Right renal cortex interstitium (tissue), 3 donors: ENCODE data around the gene STAMBPL1. TPM values are rescaled to one million over a fixed set of nuclear protein-coding genes. Genes with fewer than 3 reads are reported as not detected.
"Not testable (repeated sequence)": the region's sequence is repeated elsewhere in the genome, so short reads cannot be mapped to it uniquely, and the experiment has no call there.

Source experiments
- DNase-seq, 3 donors: peaks; one replicate each; pipeline ENCODE4 v3.0.0-alpha.2; 2013; ENCODE audit warnings: low read depth in 3 of 3, low spot score in 2 of 3
- polyA plus RNA-seq, 3 donors: library from polyadenylated mRNA; unstranded; fragments of 120-200 nt; gene quantifications; one replicate each; pipeline ENCODE4 v1.2.1, GENCODE V29; 2013; ENCODE audit not compliant: insufficient read length in 3 of 3

Gene STAMBPL1
- 1 to 10 TPM; 1.7 to 2.0 (median 1.9) TPM for polyA plus RNA-seq

DNA sequence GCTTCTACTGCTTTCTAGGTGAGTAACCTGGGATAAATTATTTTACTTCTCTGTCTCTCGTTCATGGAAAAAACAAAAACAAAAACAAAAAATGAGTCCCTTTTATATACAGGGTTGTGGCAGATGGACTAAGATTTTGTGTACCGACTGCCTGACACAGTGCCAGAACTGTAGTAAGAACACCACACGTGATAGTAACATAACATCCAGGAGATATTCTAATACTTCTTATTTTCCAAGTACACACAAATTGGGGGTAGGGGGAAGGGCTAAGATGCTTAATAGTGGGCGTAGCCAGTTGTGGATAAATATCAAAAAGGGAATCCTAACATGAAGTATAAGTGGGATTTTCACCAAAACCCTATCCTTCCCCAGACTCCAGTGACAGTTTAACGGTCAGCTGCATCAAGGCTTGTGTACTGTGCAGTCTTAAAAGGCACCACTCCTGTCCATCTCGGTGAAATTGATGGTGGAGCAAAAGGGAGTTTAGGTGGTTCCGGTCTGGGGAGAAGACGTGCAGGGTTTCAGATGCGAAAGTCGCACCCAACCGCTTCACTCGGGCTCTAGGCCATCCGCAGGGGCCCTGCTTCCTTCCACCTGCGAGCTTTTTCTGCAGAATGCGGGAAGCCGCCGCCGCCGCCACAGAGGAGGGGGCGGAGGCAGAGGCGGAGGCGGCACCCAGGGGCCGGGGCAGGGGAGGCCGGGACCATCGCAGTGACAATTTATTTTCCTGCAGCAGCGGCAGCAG is at the start of gene STAMBPL1:
Gene STAMBPL1 (plus strand): TSS at position 712 of the 748 bp plus-strand sequence. CDS start 21,464 bp downstream, outside the sequence.
- peak in 2 of 3 donors; percentile 15 to 17 for DNase-seq

DNA sequence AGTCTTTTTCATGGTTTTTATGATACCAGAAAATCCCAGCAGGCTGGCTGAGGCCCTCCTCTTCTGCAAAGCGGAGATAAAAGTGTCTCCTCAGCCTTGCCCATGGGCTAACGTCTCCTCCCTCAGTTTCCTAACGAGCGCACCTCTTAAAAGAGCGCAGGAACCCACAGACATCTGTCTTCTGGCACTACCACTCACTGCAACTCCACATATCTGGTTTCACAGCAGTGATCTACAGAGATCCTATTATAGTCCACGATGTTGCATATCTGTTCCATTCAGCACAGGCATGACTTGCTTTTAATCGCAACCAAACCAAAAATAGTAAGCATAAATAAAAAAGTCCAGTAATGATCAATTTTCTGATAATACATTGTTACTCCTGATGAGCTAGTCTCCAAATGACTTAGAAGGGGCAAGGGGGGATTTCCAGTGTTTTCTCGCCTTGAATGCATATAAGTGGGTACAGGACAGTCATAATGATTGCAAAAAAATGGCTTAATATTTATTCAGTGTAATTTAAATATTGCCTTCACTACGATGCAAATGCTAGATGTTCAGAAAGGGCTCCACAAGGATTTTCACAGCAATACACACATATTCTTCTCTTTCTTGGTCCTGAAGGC is 49.3 kb upstream of the STAMBPL1 start:
- DNase-seq = no peak

DNA sequence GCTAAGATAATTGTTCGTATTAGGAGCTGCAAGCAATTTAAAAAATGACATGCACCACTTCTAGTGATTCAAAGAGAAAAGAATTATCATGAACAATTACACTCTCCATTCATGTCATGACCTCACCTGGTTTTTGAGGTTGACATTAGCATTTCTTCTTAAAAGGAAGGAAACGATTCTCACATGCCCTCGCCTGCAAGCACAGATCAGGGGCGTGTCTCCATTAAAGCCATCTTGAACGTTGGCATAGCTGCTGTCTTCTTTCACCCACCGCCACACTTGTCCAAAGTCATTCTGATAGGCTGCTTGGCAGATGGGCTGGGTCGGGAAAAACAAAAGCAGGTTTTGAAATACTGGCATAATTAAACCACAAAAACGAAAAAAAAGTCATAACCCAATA is 48.3 kb upstream of the STAMBPL1 start:
- no peak for DNase-seq

DNA sequence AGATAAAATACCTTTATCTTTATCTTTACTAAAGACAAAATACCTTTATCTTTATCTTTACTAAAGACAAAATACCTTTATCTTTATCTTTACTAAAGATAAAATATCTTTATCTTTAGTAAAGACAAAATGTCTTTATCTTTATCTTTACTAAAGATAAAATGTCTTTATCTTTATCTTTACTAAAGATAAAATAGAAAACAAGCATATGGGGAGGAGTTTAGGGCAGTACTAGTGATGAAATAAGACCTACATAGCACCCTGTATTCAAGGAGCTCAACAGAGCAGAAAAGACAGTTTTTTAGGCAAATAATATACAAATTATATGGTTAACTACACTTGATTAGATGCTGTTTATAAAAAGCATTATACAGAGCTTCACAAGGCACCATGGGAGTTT is 47.7 kb upstream of the STAMBPL1 start:
- no peak for DNase-seq

DNA sequence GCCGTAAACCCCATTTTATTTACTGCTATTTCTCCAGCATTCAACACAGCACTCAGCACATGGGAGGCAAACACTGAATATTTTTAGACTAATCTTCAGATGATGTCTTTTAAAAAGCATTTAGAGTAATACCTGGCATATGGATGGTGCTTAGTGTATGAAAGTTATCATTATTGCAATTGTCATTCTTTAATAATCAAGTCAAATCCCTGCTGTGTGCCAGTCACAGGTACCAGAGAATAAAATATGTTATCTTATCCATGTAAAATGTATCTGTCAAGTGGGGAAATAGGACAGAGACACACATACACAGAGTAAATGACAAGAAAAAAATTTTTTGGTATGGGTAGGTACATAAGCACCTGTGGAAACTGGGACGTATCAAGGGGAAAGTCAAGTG is 46.9 kb upstream of the STAMBPL1 start:
- DNase-seq = no peak

DNA sequence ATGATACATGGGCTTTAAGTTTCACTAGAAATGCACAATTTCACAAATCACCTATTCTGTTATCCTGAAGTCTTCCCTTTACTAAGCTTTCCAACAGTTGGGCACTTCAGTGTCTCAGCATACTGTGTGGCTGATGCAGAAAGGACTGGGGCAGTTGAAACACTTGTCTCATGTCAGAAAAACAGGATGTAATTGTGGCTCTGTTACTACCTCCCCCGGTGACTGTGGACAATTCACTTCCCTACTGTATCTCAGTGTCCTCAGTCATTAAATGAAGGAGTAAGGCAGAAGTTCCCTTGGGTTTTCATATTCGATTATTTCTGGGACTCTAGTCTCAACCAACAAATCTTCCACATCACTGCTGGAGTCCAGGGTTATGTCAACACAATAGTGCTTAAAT is 46.3 kb upstream of the STAMBPL1 start:
- DNase-seq = no peak

DNA sequence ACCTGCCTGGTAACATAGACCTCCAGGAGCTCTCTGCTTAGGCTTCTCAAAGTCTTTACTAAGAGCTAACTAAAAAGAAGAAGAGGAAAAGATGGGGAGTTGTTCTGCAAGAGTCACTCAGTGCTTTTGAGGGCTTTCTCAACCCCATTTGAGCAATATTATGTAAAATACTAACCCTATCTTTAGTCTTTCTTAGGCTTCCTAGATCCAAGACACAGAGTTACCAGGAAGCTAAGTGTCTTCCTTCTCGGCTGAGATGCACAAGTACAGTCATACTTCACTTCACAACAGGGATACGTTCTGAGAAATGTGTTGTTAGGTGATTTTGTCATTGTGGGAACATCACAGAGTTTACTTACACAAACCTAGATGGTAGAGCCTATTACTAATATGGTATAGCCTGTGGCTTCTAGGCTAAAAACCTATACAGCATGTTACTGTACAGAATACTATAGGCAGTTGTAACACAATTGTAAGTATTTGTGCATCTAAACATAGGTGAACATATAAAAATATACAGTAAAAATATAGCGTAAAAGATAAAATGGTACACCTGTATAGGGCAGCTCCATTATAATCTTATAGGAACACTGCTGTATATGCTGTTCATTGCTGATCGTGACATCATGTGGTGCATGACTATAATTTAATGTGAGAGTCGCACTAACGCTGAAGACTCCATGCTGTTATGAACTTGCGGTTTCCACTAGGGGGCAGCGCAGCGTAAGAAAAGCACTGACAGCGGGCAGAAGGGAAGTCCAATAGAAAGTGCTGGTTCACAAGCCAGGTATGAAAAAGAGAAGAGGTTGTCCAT is 44.7 kb upstream of the STAMBPL1 start:
- DNase-seq = peak; percentile 54 to 68 (median 62)

DNA sequence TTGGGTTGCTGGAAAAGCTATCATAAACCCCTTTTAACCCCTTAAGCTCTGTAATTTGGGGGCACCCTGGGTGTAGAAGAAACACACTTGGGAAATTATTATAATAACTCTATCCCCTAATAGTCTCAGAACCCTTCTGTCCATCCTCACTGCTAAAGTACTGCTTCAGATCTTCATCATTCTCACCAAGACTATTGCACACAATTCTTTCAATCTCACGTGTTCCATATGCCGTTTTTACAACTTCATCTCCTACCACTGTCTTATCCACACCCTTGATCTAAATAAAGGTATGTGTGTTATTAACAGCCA is 44.2 kb upstream of the STAMBPL1 start:
- no peak for DNase-seq

DNA sequence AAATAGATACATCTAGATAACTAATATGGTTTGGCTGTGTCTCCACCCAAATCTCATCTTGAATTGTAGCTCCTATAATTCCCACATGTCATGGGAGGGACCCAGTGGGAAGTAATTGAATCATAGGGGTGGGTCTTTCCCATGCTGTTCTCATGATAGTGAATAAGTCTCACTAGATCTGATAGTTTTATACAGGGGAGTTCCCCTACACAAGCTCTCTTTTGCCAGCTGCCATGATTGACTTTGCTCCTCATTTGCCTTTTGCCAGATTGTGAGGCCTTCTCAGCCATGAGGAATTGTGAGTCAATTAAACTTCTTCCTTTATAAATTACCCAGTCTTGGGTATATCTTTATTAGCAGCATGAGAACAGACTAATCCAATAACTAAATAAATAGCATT is 42.4 kb upstream of the STAMBPL1 start:
- DNase-seq = not testable (repeated sequence)

DNA sequence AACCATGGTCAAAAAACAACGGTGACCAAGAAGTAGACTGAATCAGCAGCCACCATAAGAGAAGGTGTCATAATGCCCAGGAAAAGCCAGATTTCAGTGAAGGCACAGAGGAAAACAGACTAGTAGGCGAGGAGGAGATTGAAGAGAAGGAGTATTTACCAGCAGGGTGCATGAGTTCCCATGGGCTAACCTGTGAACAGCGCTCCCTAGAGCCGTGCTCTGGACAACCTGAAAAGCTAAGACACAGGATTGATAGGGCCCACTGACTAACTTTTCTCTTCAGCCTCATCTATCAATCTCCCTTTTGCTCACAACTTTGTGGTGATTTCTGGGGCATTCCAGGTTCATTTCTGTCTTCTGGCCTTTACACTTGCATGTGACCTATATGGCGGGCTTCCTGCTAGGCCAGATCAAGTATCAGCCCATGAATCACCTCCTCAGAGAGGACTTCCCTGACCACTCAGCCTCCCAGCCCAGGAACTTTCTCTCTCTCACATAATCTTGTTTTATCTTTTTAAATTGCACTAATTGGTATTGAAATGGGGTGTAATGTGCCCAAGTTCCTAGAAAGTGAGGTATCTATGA is 41.2 kb upstream of the STAMBPL1 start:
- DNase-seq = no peak

DNA sequence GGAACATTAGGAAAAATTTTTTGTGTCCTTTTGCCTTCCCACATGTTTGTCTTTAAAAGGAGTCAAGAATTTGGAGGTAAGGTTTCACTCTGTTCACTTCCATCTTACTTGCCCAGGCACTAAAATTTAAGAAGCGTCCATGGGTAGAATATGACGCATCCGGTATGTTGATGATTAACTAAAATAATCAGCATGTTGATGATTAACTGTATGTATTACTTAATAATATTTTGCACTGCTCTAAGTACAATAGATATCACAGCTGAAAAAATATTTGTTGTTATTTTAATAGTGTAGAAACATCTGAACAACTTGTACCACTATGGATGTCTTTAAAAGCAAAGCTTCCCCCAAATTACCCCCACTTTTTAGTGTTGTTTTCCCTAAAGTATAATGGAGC is 39.9 kb upstream of the STAMBPL1 start:
- no peak for DNase-seq

DNA sequence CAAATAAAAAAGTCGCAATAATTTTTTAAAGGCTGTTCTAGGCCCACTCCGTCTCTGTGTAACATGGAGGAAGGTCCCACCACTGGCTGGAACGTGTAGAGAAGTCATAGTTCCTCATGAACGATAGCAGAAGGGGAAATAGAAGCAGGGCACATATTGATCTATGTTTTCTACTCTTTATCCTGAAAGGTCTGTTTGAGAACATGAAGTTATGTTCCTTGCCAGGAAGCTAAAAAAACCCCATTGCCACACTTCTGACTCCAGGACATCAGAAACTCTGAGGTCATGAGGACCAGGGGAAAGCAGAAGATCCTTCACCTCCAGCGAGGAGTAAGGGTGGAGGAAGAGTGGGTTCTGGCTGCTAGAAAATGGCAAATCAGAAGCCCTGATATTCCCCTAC is 39.2 kb upstream of the STAMBPL1 start:
- DNase-seq = no peak

DNA sequence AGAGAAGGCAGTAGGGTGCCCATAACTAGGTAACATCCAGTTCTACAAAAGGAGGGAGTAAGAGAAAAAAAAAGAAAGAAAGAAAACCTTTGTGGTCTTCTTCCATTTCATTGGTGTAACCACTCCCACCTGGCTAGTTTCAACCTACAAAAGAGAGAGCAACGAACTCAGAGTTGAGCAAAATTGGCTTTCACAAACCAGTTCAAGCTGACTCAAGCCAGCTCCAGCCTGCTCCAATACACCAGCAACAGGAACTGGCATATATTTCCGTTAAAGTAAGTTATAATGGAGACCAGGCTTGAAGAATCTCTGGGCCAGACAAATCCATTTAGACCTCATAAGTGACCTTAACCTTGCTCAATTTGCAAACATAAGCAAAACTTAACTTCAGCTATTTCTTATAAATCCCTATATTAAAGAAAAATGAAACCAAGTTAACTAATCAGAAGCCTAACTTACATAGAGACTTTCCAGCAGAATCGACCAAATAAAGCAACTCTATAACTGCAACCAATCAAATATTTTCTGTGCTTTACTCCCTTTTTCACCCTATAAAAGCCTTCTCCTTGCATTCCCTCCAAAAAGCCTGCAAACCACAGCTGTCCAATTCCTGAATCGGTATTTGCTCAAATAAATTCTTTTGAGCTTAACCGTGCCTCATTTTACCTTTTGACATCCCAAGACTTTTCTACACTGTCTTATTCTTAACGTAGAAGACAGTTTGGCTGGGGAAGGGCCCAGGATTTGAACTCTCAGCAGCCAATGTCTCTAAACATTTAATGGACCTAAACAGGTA is 38.5 kb upstream of the STAMBPL1 start:
- DNase-seq = no peak

DNA sequence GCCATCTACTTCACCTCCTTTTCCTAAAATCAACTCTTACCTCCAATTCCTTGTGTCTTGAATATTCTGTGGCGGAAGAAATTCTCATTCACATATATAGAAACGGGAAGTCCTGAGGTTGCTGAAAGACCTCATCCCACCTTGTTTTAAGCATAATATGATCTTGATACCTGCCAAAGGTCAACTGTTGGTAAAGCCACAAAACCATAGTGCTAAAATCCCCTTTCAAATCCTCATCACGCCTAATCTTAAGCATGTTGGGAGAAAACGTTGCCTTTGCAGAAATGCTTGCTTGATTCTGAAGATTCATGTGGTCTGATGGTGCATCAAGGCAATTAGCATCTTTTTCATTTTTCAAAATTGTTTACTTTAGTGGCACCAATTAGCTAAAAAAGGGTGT is 36.9 kb upstream of the STAMBPL1 start:
- no peak for DNase-seq

DNA sequence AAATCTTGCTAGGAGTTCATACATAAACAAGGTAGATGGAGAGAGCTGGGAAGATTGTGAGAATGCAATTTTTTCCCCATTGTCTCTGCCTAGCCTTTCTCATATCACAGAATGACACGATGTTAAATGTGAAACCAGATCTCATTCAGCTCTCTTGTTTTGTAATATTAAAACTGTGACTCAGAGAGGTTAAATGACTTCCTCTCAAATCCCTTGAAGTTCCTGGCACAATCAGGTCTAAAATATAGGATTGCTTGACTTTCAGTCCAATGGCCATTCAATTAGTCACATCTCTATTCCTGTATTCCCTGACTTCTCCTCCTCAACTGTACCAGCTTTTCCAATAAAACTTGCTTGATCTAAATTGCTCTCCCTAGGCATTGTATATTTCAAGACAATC is 31.5 kb upstream of the STAMBPL1 start:
- no peak for DNase-seq

DNA sequence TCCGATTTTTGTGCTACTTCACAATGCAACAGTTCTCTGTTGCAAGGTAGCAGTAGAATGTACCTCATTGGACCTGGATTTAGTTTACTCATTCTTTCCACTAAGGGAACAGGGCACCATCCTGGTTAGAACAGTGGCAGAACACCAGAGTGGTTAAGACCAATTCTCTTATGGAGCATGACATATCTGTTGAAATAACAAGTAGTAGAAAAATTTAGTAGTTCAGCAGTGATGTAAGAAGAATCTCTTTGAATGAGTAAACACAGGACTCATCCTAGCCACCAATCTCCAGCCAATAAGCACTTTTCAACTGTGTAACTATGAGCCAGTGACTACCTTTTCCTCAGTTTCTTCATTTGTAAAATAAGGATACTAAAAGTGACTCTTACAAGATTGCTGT is 30.8 kb upstream of the STAMBPL1 start:
- DNase-seq = no peak

DNA sequence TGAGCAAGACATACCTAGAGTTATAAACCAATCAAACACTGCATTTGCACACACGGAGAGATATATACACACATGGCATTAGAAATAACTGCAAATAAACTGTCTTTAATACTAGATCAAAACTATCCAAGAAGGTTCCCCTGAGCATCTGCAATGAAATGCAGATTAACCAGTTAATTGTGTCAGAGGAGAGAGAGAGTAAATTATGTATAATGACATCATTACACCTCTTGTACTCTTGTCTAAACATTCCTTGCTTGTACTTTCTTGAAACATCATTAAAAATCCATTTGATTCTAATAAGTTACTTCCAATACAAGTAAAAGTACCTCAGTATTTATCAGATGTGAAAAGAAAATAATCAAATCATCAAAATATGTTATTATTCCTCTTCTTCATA is 29.3 kb upstream of the STAMBPL1 start:
- no peak for DNase-seq

DNA sequence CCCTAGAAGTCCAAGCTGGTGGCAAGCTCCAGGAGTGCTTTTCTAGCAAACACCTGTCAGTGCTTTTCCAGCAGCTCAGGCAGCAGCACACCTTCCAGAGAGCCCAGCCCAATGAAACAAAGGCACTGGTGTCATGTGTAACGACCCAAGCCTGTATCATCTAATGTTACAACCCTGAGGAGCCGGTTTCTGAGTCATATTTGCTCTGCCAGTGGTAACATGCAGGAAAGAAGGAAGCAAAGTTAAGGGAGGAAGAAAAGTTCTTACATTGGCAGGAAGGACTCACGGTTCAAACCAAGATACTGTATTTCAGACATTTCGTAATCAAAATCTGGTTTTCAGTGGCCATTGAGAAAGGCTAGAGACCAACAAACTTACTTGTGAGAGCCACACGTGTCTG is 28.3 kb upstream of the STAMBPL1 start, which contains the start of gene ANKRD22:
Gene ANKRD22 (minus strand): TSS at position 139 of the 400 bp plus-strand sequence. CDS start 237 bp downstream, outside the sequence.
- DNase-seq = no peak

DNA sequence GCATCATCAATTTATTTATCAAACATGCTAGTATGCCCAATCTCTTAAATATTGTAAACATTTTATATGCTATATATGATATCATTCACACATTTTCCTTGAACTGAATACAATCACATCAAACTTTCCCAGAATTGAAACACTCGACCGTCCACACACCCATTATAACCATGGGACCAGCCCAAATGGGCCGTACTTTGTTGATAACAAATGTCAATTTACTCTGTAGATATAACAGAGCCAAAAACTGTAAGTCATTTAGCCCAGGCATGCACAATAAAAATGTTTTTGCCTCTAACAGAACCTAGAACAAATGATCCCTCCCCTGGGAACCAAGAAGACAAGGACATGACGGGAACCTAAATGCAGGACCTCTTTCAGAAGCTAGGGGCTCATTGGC is 27.7 kb upstream of the STAMBPL1 start:
- no peak for DNase-seq

DNA sequence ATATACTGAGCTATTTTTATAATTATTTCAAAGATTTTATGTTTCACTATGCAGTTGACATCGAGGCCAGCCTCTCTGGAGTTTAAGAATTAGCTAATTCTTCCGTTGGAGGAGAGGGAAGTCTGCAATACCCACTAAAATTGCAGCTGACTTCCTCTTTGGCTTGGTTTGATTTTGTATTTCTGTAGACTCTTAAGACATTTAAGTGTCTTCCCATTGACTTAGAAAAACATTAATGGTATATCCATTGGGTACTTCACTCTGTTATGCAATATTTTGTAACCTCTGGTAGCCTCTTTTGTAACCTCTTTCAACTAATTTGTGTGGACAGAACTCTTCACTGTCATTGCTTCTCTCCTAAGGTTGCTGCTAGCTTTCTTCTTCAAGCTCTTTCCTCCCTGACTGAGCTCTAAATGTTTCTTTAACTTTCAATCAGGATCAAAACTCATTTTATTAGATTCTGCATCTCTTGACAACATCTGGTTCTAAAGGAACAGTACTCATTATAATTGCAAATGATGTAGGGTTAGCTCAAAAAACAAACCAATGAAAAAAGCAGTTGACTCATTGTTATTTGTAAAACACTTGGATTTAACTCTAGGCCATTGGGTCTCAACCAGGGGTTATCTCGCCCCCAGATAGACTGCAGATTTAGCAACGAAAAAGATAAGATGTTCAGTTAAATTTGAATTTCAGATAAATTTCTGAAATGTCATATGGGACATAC is 26.7 kb upstream of the STAMBPL1 start:
- no peak for DNase-seq
